ENCODE results near the gene CDKL5.

DNA sequence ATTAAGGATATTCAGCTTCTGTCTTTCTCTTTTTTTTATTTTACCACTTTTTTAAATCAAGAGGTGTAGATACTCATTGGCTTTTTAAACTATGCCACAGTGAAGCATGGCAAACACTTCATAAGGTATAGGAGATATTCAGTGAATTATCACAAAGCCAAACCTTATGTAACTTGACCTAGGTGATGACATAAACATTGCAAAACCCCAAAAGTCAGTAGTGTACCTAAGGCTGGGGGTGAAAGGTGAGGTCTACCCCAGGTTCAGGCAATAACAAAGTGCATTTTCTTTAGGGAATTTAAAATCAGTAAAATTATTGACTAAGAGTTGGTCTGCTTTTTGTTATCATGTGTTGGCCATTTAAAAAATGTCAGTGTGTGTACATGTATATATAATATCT is 39.1 kb downstream of the CDKL5 start:
- TF ChIP-seq, protein P1, sequence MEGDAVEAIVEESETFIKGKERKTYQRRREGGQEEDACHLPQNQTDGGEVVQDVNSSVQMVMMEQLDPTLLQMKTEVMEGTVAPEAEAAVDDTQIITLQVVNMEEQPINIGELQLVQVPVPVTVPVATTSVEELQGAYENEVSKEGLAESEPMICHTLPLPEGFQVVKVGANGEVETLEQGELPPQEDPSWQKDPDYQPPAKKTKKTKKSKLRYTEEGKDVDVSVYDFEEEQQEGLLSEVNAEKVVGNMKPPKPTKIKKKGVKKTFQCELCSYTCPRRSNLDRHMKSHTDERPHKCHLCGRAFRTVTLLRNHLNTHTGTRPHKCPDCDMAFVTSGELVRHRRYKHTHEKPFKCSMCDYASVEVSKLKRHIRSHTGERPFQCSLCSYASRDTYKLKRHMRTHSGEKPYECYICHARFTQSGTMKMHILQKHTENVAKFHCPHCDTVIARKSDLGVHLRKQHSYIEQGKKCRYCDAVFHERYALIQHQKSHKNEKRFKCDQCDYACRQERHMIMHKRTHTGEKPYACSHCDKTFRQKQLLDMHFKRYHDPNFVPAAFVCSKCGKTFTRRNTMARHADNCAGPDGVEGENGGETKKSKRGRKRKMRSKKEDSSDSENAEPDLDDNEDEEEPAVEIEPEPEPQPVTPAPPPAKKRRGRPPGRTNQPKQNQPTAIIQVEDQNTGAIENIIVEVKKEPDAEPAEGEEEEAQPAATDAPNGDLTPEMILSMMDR (IDR thresholded peaks at IDR 0.05), result no peak
- TF ChIP-seq POLR2A (IDR thresholded peaks at IDR 0.05) (no peak), POLR2AphosphoS5 (IDR thresholded peaks at IDR 0.05) (no peak)
